Measurements from ENCODE around the gene HYI. TPM values are rescaled to one million over a fixed set of nuclear protein-coding genes. Genes with fewer than 3 reads are reported as not detected.

HYI gene
- polyA plus RNA-seq, 1 of the 3 experiments (the other 2 are of a cell fraction) = 11.1 TPM

GRCh38 chr1:43439781-43440180 is 13.9 kb downstream of the HYI start:
- H2AFZ ChIP-seq (ENCODE audit: low read depth) = no peak overlapping the region
- H3F3A ChIP-seq (replicated peaks; ENCODE audit: insufficient read depth) = no peaks in the 10 kb centered on the region
- TF ChIP-seq JUND (IDR thresholded peaks at IDR 0.05) = no peak
- TF ChIP-seq SIN3A (IDR thresholded peaks at IDR 0.05; ENCODE audit: borderline replicate concordance, low read depth, low read length) = no peak
- no peak for TF ChIP-seq FOSL2 (IDR thresholded peaks at IDR 0.05; ENCODE audit: borderline replicate concordance, low read depth)
- TF ChIP-seq CHD2 (IDR thresholded peaks at IDR 0.05; ENCODE audit: low read length, partially characterized antibody) = no peak
- no peak for TF ChIP-seq PBX3 (IDR thresholded peaks at IDR 0.05)
- TF ChIP-seq POLR2AphosphoS5 (IDR thresholded peaks at IDR 0.05; ENCODE audit: low read depth, low read length) = no peak
- no peak for TF ChIP-seq ELF1 (IDR thresholded peaks at IDR 0.05)
- TF ChIP-seq TCF12 (IDR thresholded peaks at IDR 0.05) = no peak
- no peak for TF ChIP-seq USF2 (IDR thresholded peaks at IDR 0.05; ENCODE audit: borderline replicate concordance, low read depth, low read length)
- no peak for TF ChIP-seq REST (IDR thresholded peaks at IDR 0.05; ENCODE audit: low read depth, low read length)
- no peak for TF ChIP-seq EP300 (IDR thresholded peaks at IDR 0.05; ENCODE audit: borderline replicate concordance in 1 of 2, low read depth in 1 of 2, low read length in 1 of 2)
- no peak for TF ChIP-seq TEAD4 (IDR thresholded peaks at IDR 0.05; ENCODE audit: borderline replicate concordance, insufficient read depth)
- no peak for TF ChIP-seq ZBTB33 (IDR thresholded peaks at IDR 0.05; ENCODE audit: borderline replicate concordance, low read depth)
- TF ChIP-seq MEF2A (IDR thresholded peaks at IDR 0.05; ENCODE audit: borderline replicate concordance, low read depth) = no peak
- TF ChIP-seq IRF3 (IDR thresholded peaks at IDR 0.05; ENCODE audit: low read depth, low read length) = no peak
- no peak for TF ChIP-seq RCOR1 (IDR thresholded peaks at IDR 0.05; ENCODE audit: low read length)
- TF ChIP-seq RXRA (IDR thresholded peaks at IDR 0.05; ENCODE audit: borderline replicate concordance, low read depth) = no peak
- H3K4me2 ChIP-seq = no peak overlapping the region
- no peaks in the 10 kb centered on the region for H3K9me3 ChIP-seq
- no peak overlapping the region for H3K9ac ChIP-seq
- ChIA-PET POLR2A (interaction anchor here (0.6 kb wide), 1 partner anchor 9 kb away, joined by 3 read pairs; no protein-coding TSS in a partner anchor), CTCF (interaction anchor here (5.4 kb wide), 1 partner anchor 213 kb away, joined by 20 read pairs; no protein-coding TSS in a partner anchor)
- no peaks in the 10 kb centered on the region for H4K20me1 ChIP-seq (ENCODE audit: insufficient read depth)
- H3K36me3 ChIP-seq (replicated peaks in 1 of 2; ENCODE audit: control insufficient read depth in 1 of 2, insufficient read depth in 2 of 2, low read length in 1 of 2) = peaks cover 3 to 70% of the 10 kb centered on the region in 2 experiments
- H3K9me2 ChIP-seq = no peaks in the 10 kb centered on the region
- H3K4me1 ChIP-seq (ENCODE audit: control insufficient read depth in 1 of 2, insufficient read depth in 2 of 2, low read depth in 1 of 2, low read length in 1 of 2) = no peaks in the 10 kb centered on the region; a peak in 1 of 4 replicates
- H3K27me3 ChIP-seq (ENCODE audit: insufficient read depth) = no peaks in the 10 kb centered on the region
- 98% methylated on average over 7 of the region's 7 CpGs for WGBS (ENCODE audit: low lambda C conversion rate)
- no peak for DNase-seq
- H3K79me2 ChIP-seq (ENCODE audit: insufficient read depth) = no peaks in the 10 kb centered on the region
- H3K4me3 ChIP-seq (ENCODE audit: low read depth in 2 of 2, low read length in 1 of 2) = no peak overlapping the region
- no peak overlapping the region for H3K27ac ChIP-seq (ENCODE audit: low read depth in 2 of 2, low read length in 1 of 2)

All from SK-N-SH (cell line).